Activated naive CD8-positive, alpha-beta T cell treated with anti-CD3 and anti-CD28 coated beads, Interleukin-2, amount 10 ng/mL, durations not matched to agents 7 days and 5 days (primary cell): ENCODE measurements around the gene RNF43. TPM values are rescaled to one million over a fixed set of nuclear protein-coding genes. Genes with fewer than 3 reads are reported as not detected.
"Not testable (repeated sequence)": the region's sequence is repeated elsewhere in the genome, so short reads cannot be mapped to it uniquely, and the experiment has no call there.

Source experiments
- ATAC-seq: fragments of 150-1000 bp; cut with Tn5 transposase; one replicate; pipeline ENCODE4 v1.10.0; 2021; ENCODE audit warnings: low read depth, moderate library complexity
- POLR2A ChIA-PET: fragments of 350-600 bp; sonication (Branson Sonifier 250); formaldehyde crosslinking; loops from one replicate; lab custom pipeline; 2021; ENCODE audit warnings: antibody characterized with exemption; lab: Charles Lee
- DNase-seq: peaks from one replicate; pipeline ENCODE4 v3.0.0; 2021
- H3K27ac Mint-ChIP-seq: one replicate; pipeline ENCODE4 v1.8.0; 2022; ENCODE audit warnings: mild to moderate bottlenecking, mixed read lengths
- H3K27me3 Mint-ChIP-seq: one replicate; pipeline ENCODE4 v1.8.0; 2022; ENCODE audit warnings: mild to moderate bottlenecking, moderate library complexity, mixed read lengths
- H3K36me3 Mint-ChIP-seq: one replicate; pipeline ENCODE4 v1.8.0; 2021; ENCODE audit warnings: mild to moderate bottlenecking, mixed read lengths
- H3K4me1 Mint-ChIP-seq: one replicate; pipeline ENCODE4 v1.8.0; 2021; ENCODE audit warnings: mixed read lengths
- H3K4me3 Mint-ChIP-seq: one replicate; pipeline ENCODE4 v1.8.0; 2022; ENCODE audit warnings: mild to moderate bottlenecking, moderate library complexity, mixed read lengths
- H3K9me3 Mint-ChIP-seq: one replicate; pipeline ENCODE4 v1.8.0; 2021; ENCODE audit warnings: mixed read lengths
- total RNA-seq, 2 experiments: library from RNA; stranded (reverse); gene quantifications; one replicate each; pipeline ENCODE4 v1.2.3, GENCODE V29; 2021

Gene RNF43
- total RNA-seq, 2 experiments from 2014 or later: 0.72 TPM; not detected in 1

- DNase-seq: no peak
- Mint-ChIP-seq H3K27me3 (peaks cover 2% of the 10 kb centered on the region), H3K36me3 (no peaks in the 10 kb centered on the region), H3K4me1 (peaks cover 9% of the 10 kb centered on the region), H3K27ac (no peak overlapping the region), H3K4me3 (no peak overlapping the region), H3K9me3 (no peaks in the 10 kb centered on the region)
- POLR2A ChIA-PET: no interaction called here
- ATAC-seq: no peak
Measured at GRCh38 chr17:58400826-58401225, 16.5 kb downstream of the RNF43 start.

- Mint-ChIP-seq H3K4me3 (no peak overlapping the region), H3K36me3 (no peaks in the 10 kb centered on the region), H3K4me1 (peaks cover 9% of the 10 kb centered on the region), H3K27ac (no peak overlapping the region), H3K27me3 (peaks cover 2% of the 10 kb centered on the region), H3K9me3 (no peaks in the 10 kb centered on the region)
- POLR2A ChIA-PET: no interaction called here
- ATAC-seq (no peak), DNase-seq (no peak)
Measured at GRCh38 chr17:58399974-58400373, 17.4 kb downstream of the RNF43 start.

- DNase-seq (no peak), ATAC-seq (no peak)
- peaks cover 2% of the 10 kb centered on the region for H3K27me3 Mint-ChIP-seq
- POLR2A ChIA-PET: interaction anchor here (1.4 kb wide), 1 partner anchor 66 kb away, joined by 3 read pairs; no protein-coding TSS in a partner anchor
- no peaks in the 10 kb centered on the region for H3K9me3 Mint-ChIP-seq
- no peaks in the 10 kb centered on the region for H3K36me3 Mint-ChIP-seq
- no peak overlapping the region for H3K4me3 Mint-ChIP-seq
- peaks cover 14% of the 10 kb centered on the region for H3K4me1 Mint-ChIP-seq
- H3K27ac Mint-ChIP-seq: no peak overlapping the region
Measured at GRCh38 chr17:58398574-58399266, 18.6 kb downstream of the RNF43 start.

- H3K27me3 Mint-ChIP-seq, H3K36me3 Mint-ChIP-seq, ATAC-seq, H3K4me3 Mint-ChIP-seq, H3K27ac Mint-ChIP-seq, POLR2A ChIA-PET, DNase-seq, H3K9me3 Mint-ChIP-seq: not testable (repeated sequence)
- H3K4me1 Mint-ChIP-seq: peaks cover 13% of the 10 kb centered on the region
Measured at GRCh38 chr17:58397421-58397820, 19.9 kb downstream of the RNF43 start.

GRCh38 chr17:58396173-58396572, 21.2 kb downstream of the RNF43 start:
- ATAC-seq: no peak
- Mint-ChIP-seq H3K27me3 (no peaks in the 10 kb centered on the region), H3K27ac (no peak overlapping the region), H3K4me3 (no peak overlapping the region), H3K4me1 (peaks cover 5% of the 10 kb centered on the region), H3K9me3 (no peaks in the 10 kb centered on the region), H3K36me3 (no peaks in the 10 kb centered on the region)
- POLR2A ChIA-PET: interaction anchor here (0.6 kb wide), 1 partner anchor 795 kb away, joined by 3 read pairs; no protein-coding TSS in a partner anchor
- DNase-seq: no peak

GRCh38 chr17:58394534-58395223, 22.7 kb downstream of the RNF43 start:
- Mint-ChIP-seq H3K4me1 (peaks cover 5% of the 10 kb centered on the region), H3K27me3 (no peaks in the 10 kb centered on the region), H3K27ac (no peak overlapping the region), H3K4me3 (no peak overlapping the region), H3K9me3 (no peaks in the 10 kb centered on the region), H3K36me3 (no peaks in the 10 kb centered on the region)
- no peak for ATAC-seq
- no peak for DNase-seq
- POLR2A ChIA-PET: no interaction called here

- no peaks in the 10 kb centered on the region for H3K9me3 Mint-ChIP-seq
- H3K4me1 Mint-ChIP-seq: peaks cover 5% of the 10 kb centered on the region
- DNase-seq: no peak
- H3K27ac Mint-ChIP-seq: no peak overlapping the region
- no peak overlapping the region for H3K4me3 Mint-ChIP-seq
- ATAC-seq: no peak
- POLR2A ChIA-PET: interaction anchor here (1.0 kb wide), 1 partner anchor 47 kb away, joined by 3 read pairs; no protein-coding TSS in a partner anchor
- H3K36me3 Mint-ChIP-seq: no peaks in the 10 kb centered on the region
- no peaks in the 10 kb centered on the region for H3K27me3 Mint-ChIP-seq
Measured at GRCh38 chr17:58391302-58391984, 25.9 kb downstream of the RNF43 start.

GRCh38 chr17:58390884-58391283, 26.4 kb downstream of the RNF43 start:
- H3K27ac Mint-ChIP-seq: no peak overlapping the region
- H3K4me1 Mint-ChIP-seq: peaks cover 5% of the 10 kb centered on the region
- no peaks in the 10 kb centered on the region for H3K9me3 Mint-ChIP-seq
- POLR2A ChIA-PET: no interaction called here
- H3K4me3 Mint-ChIP-seq: no peak overlapping the region
- no peak for ATAC-seq
- no peaks in the 10 kb centered on the region for H3K36me3 Mint-ChIP-seq
- no peak for DNase-seq
- no peaks in the 10 kb centered on the region for H3K27me3 Mint-ChIP-seq

GRCh38 chr17:58388302-58389190, 28.8 kb downstream of the RNF43 start:
- peaks cover 4% of the 10 kb centered on the region for H3K4me1 Mint-ChIP-seq
- no peaks in the 10 kb centered on the region for H3K36me3 Mint-ChIP-seq
- H3K27me3 Mint-ChIP-seq: no peaks in the 10 kb centered on the region
- POLR2A ChIA-PET: no interaction called here
- H3K9me3 Mint-ChIP-seq: no peaks in the 10 kb centered on the region
- DNase-seq: no peak
- no peak overlapping the region for H3K27ac Mint-ChIP-seq
- ATAC-seq: no peak
- no peak overlapping the region for H3K4me3 Mint-ChIP-seq

- Mint-ChIP-seq H3K36me3 (no peaks in the 10 kb centered on the region), H3K27ac (no peak overlapping the region)
- POLR2A ChIA-PET: no interaction called here
Measured at GRCh38 chr17:58387834-58388233, 29.5 kb downstream of the RNF43 start.

GRCh38 chr17:58386708-58387107, 30.6 kb downstream of the RNF43 start:
- H3K36me3 Mint-ChIP-seq: no peaks in the 10 kb centered on the region
- no peak for ATAC-seq
- peaks cover 17% of the 10 kb centered on the region for H3K4me1 Mint-ChIP-seq
- H3K4me3 Mint-ChIP-seq: no peak overlapping the region
- no peak for DNase-seq
- POLR2A ChIA-PET: no interaction called here
- no peaks in the 10 kb centered on the region for H3K27me3 Mint-ChIP-seq
- H3K27ac Mint-ChIP-seq: no peak overlapping the region
- H3K9me3 Mint-ChIP-seq: no peaks in the 10 kb centered on the region

More at GRCh38 chr17:58387834-58388233, 29.5 kb downstream of the RNF43 start:
- peaks cover 6% of the 10 kb centered on the region for H3K4me1 Mint-ChIP-seq
- H3K9me3 Mint-ChIP-seq: no peaks in the 10 kb centered on the region
- no peaks in the 10 kb centered on the region for H3K27me3 Mint-ChIP-seq
- H3K4me3 Mint-ChIP-seq: no peak overlapping the region
- ATAC-seq (no peak), DNase-seq (no peak)

GRCh38 chr17:58385359-58385899, 31.9 kb downstream of the RNF43 start:
- H3K27ac Mint-ChIP-seq: no peak overlapping the region
- no peaks in the 10 kb centered on the region for H3K9me3 Mint-ChIP-seq
- peaks cover 24% of the 10 kb centered on the region for H3K4me1 Mint-ChIP-seq
- ATAC-seq (no peak), DNase-seq (no peak)
- POLR2A ChIA-PET: no interaction called here
- H3K27me3 Mint-ChIP-seq: no peaks in the 10 kb centered on the region
- no peak overlapping the region for H3K4me3 Mint-ChIP-seq
- no peaks in the 10 kb centered on the region for H3K36me3 Mint-ChIP-seq
